PC-3 (cell line): Measurements from ENCODE around the gene SCCPDH. TPM values are rescaled to one million over a fixed set of nuclear protein-coding genes. Genes with fewer than 3 reads are reported as not detected.

Experiments
- ATAC-seq: fragments of 200-7000 bp; cut with Tn5 transposase; 2 replicates; pipeline ENCODE4 v1.9.1; 2020; ENCODE audit warnings: mild to moderate bottlenecking, moderate library complexity
- BruUV-seq: library from RNA; stranded (reverse); fragments of 400-500 nt; replicated peaks from 2 replicates; lab custom pipeline; 2021; lab: Mats Ljungman, UMichigan
- CTCF ChIA-PET: fragments of 300-600 bp; sonication (Branson Sonifier 250); formaldehyde crosslinking; loops from one replicate; lab custom pipeline; 2022; ENCODE audit warnings: antibody characterized with exemption; lab: Charles Lee
- POLR2A ChIA-PET: fragments of 300-600 bp; sonication (Branson Sonifier 250); formaldehyde crosslinking; loops from one replicate; lab custom pipeline; 2022; ENCODE audit warnings: antibody characterized with exemption; ENCODE audit not compliant: unreplicated experiment; lab: Charles Lee
- DNase-seq: peaks from one replicate; pipeline ENCODE4 v3.0.0-alpha.2; 2015
- H2AFZ ChIP-seq: fragments of 300-600 bp; sonication (generic); 2 replicates; pipeline ENCODE4 v1.6.0; 2016; ENCODE audit warnings: antibody characterized with exemption, low read length
- H3F3A ChIP-seq: fragments of 300-600 bp; sonication (generic); one replicate; pipeline ENCODE4 v1.6.0; 2017; ENCODE audit warnings: antibody characterized with exemption, low read length, control low read depth, mild to moderate bottlenecking; ENCODE audit not compliant: unreplicated experiment
- H3K27ac ChIP-seq: fragments of 300-600 bp; sonication (generic); 2 replicates; pipeline ENCODE4 v1.5.1; 2016; ENCODE audit warnings: mild to moderate bottlenecking, low read length
- H3K27me3 ChIP-seq: fragments of 300-600 bp; sonication (generic); 2 replicates; pipeline ENCODE4 v1.6.1; 2016; ENCODE audit warnings: low read length, mixed read lengths
- H3K36me3 ChIP-seq: fragments of 300-600 bp; sonication (generic); 2 replicates; pipeline ENCODE4 v1.6.1; 2016; ENCODE audit warnings: low read depth, mixed run types, low read length, mixed read lengths
- H3K4me1 ChIP-seq: fragments of 300-600 bp; sonication (generic); 2 replicates; pipeline ENCODE4 v1.5.1; 2016; ENCODE audit warnings: low read length; ENCODE audit not compliant: insufficient read depth
- H3K4me2 ChIP-seq: fragments of 300-600 bp; sonication (generic); 2 replicates; pipeline ENCODE4 v1.6.0; 2016; ENCODE audit warnings: low read length
- H3K4me3 ChIP-seq: fragments of 300-600 bp; sonication (generic); 2 replicates; pipeline ENCODE4 v1.5.1; 2016; ENCODE audit warnings: mild to moderate bottlenecking, low read length, mixed read lengths
- H3K79me2 ChIP-seq: fragments of 300-600 bp; sonication (generic); 2 replicates; pipeline ENCODE4 v1.6.1; 2017; ENCODE audit warnings: low read length, mixed read lengths
- H3K9ac ChIP-seq: fragments of 300-600 bp; sonication (generic); 2 replicates; pipeline ENCODE4 v1.6.0; 2016; ENCODE audit warnings: mild to moderate bottlenecking, low read length
- H3K9me2 ChIP-seq: fragments of 300-600 bp; sonication (generic); replicated peaks from 2 replicates; pipeline ENCODE4 v1.6.1; 2016; ENCODE audit warnings: mixed run types, low read length, mixed read lengths
- H3K9me3 ChIP-seq: fragments of 300-600 bp; sonication (generic); 2 replicates; pipeline ENCODE4 v1.6.1; 2016; ENCODE audit warnings: low read length, mixed read lengths
- H4K20me1 ChIP-seq: fragments of 300-600 bp; sonication (generic); 2 replicates; pipeline ENCODE4 v1.6.1; 2016; ENCODE audit warnings: low read length, mixed read lengths
- CTCF ChIP-seq: fragments of 300-600 bp; sonication (generic); conservative IDR thresholded peaks from 2 replicates; pipeline ENCODE4 v1.5.1; 2017; ENCODE audit warnings: antibody characterized with exemption, low read depth, mild to moderate bottlenecking, low read length
- EZH2 ChIP-seq: fragments of 300-600 bp; sonication (generic); IDR thresholded peaks from one replicate; pipeline ENCODE4 v1.6.1; 2017; ENCODE audit warnings: antibody characterized with exemption, mild to moderate bottlenecking, low read length; ENCODE audit not compliant: unreplicated experiment
- EZH2phosphoT487 ChIP-seq: fragments of 300-600 bp; sonication (generic); IDR thresholded peaks from 2 replicates; pipeline ENCODE4 v1.6.1; 2018; ENCODE audit warnings: mild to moderate bottlenecking, antibody characterized with exemption, low read length, borderline replicate concordance
- intact Hi-C: fragments of 100-400 bp; cut with micrococcal nuclease; formaldehyde crosslinking; loops from 2 replicates; pipeline ENCODE4 v1.9.0; 2023
- total RNA-seq: library from RNA; depleted of rRNA; stranded (reverse); fragments of >200 nt; gene quantifications from 2 replicates; pipeline ENCODE4 v1.2.3, GENCODE V29; 2014

SCCPDH gene
- total RNA-seq, 1 experiment from 2014 or later: 50.8 TPM

- DNase-seq (no peak), ATAC-seq (no peak)
- no peak overlapping the region for H3K4me2 ChIP-seq
- no peak for TF ChIP-seq EZH2phosphoT487
- no peak for TF ChIP-seq EZH2
- TF ChIP-seq CTCF: no peak
- ChIA-PET CTCF (no interaction called here), POLR2A (no interaction called here)
- H4K20me1 ChIP-seq: no peaks in the 10 kb centered on the region
- no peak overlapping the region for H2AFZ ChIP-seq
- BruUV-seq: no TSS peak
- no peak overlapping the region for H3K27ac ChIP-seq
- H3K36me3 ChIP-seq: 0 out of 2 replicates have a peak, but pooled peaks cover 10% of the 10 kb centered on the region
- H3F3A ChIP-seq: no peaks in the 10 kb centered on the region
- H3K9me3 ChIP-seq: no peaks in the 10 kb centered on the region
- H3K4me3 ChIP-seq: no peak overlapping the region
- H3K4me1 ChIP-seq: no peaks in the 10 kb centered on the region
- H3K9ac ChIP-seq: no peak overlapping the region
- no peaks in the 10 kb centered on the region for H3K27me3 ChIP-seq
- no peaks in the 10 kb centered on the region for H3K9me2 ChIP-seq
- H3K79me2 ChIP-seq: no peaks in the 10 kb centered on the region
- intact Hi-C loops: no loop called here
These were observed 52.7 kb downstream of the SCCPDH start for GRCh38 chr1:246776923-246777322.

GRCh38 chr1:246778663-246779062 lies 54.5 kb downstream of the SCCPDH start:
- Histone ChIP-seq H3K9ac (no peak overlapping the region), H3K9me3 (no peaks in the 10 kb centered on the region), H3K27ac (no peak overlapping the region), H3K4me2 (no peak overlapping the region), H3K4me1 (no peaks in the 10 kb centered on the region), H3K79me2 (no peaks in the 10 kb centered on the region), H2AFZ (no peak overlapping the region), H3F3A (no peaks in the 10 kb centered on the region), H4K20me1 (no peaks in the 10 kb centered on the region), H3K27me3 (no peaks in the 10 kb centered on the region), H3K36me3 (0 out of 2 replicates have a peak, but pooled peaks cover 10% of the 10 kb centered on the region), H3K9me2 (no peaks in the 10 kb centered on the region), H3K4me3 (no peak overlapping the region)
- intact Hi-C loops: no loop called here
- POLR2A ChIA-PET: no interaction called here
- no TSS peak for BruUV-seq
- CTCF ChIA-PET: interaction anchor here (0.7 kb wide), 1 partner anchor 113 kb away, joined by 4 read pairs; no protein-coding TSS in a partner anchor
- ATAC-seq (no peak), DNase-seq (no peak)
- TF ChIP-seq EZH2phosphoT487 (no peak), CTCF (no peak), EZH2 (no peak)

- H3K4me3 ChIP-seq: no peak overlapping the region
- no TSS peak for BruUV-seq
These were observed 55.5 kb downstream of the SCCPDH start for GRCh38 chr1:246779561-246780175.

More at GRCh38 chr1:246779561-246780175, 55.5 kb downstream of the SCCPDH start:
- ATAC-seq: no peak
- H3K4me1 ChIP-seq: no peaks in the 10 kb centered on the region
- H3K9me3 ChIP-seq: no peaks in the 10 kb centered on the region
- no peak overlapping the region for H3K27ac ChIP-seq
- H3K9ac ChIP-seq: no peak overlapping the region
- TF ChIP-seq EZH2 (no peak), CTCF (no peak), EZH2phosphoT487 (no peak)
- H3K79me2 ChIP-seq: no peaks in the 10 kb centered on the region
- 0 out of 2 replicates have a peak, but pooled peaks cover 10% of the 10 kb centered on the region for H3K36me3 ChIP-seq
- no peaks in the 10 kb centered on the region for H3K27me3 ChIP-seq
- H3K4me2 ChIP-seq: no peak overlapping the region
- ChIA-PET CTCF (no interaction called here), POLR2A (no interaction called here)
- no peak for DNase-seq
- H3F3A ChIP-seq: no peaks in the 10 kb centered on the region
- no peak overlapping the region for H2AFZ ChIP-seq
- intact Hi-C loops: no loop called here
- no peaks in the 10 kb centered on the region for H3K9me2 ChIP-seq
- H4K20me1 ChIP-seq: no peaks in the 10 kb centered on the region
